NCI-H128 (cell line): ENCODE results near the gene COTL1.

Source experiments
- DNase-seq: peaks from one replicate; lab custom pipeline; 2025; ENCODE audit not compliant: unreplicated experiment; lab: John Stamatoyannopoulos, UW

Gene COTL1

GRCh38 chr16:84555418-84556196 lies 62.3 kb downstream of the COTL1 start:
- no peak for DNase-seq

- no peak for DNase-seq
Observed at GRCh38 chr16:84554627-84555328, 63.1 kb downstream of the COTL1 start.

- no peak for DNase-seq
Observed at GRCh38 chr16:84553873-84554399, 63.9 kb downstream of the COTL1 start.

- no peak for DNase-seq
Observed at GRCh38 chr16:84552135-84552534, 65.7 kb downstream of the COTL1 start.

GRCh38 chr16:84550096-84550495 lies 67.8 kb downstream of the COTL1 start:
- no peak for DNase-seq

- no peak for DNase-seq
Observed at GRCh38 chr16:84548971-84549844, 68.7 kb downstream of the COTL1 start.

GRCh38 chr16:84548508-84548907 lies 69.4 kb downstream of the COTL1 start:
- DNase-seq: no peak

- no peak for DNase-seq
Observed at GRCh38 chr16:84547546-84548061, 70.3 kb downstream of the COTL1 start.

- no peak for DNase-seq
Observed at GRCh38 chr16:84546669-84547545, 71.0 kb downstream of the COTL1 start.

GRCh38 chr16:84545114-84545737 lies 72.7 kb downstream of the COTL1 start:
- no peak for DNase-seq

- no peak for DNase-seq
Observed at GRCh38 chr16:84544031-84544773, 73.7 kb downstream of the COTL1 start.

- DNase-seq: no peak
Observed at GRCh38 chr16:84543253-84543652, 74.6 kb downstream of the COTL1 start.

- no peak for DNase-seq
Observed at GRCh38 chr16:84541999-84542817, 75.7 kb downstream of the COTL1 start.

GRCh38 chr16:84540194-84540593 lies 77.7 kb downstream of the COTL1 start:
- no peak for DNase-seq

GRCh38 chr16:84538222-84538840 lies 79.5 kb downstream of the COTL1 start:
- no peak for DNase-seq

GRCh38 chr16:84537491-84538151 lies 80.3 kb downstream of the COTL1 start:
- no peak for DNase-seq

GRCh38 chr16:84535851-84536250 lies 82.0 kb downstream of the COTL1 start:
- DNase-seq: no peak
